HG02884 (cell line): ENCODE measurements around the gene P4HA2.

ENCODE experiments used
- ATAC-seq: cut with Tn5 transposase; IDR thresholded peaks from one replicate; pipeline ENCODE4 v1.9.1; 2021; ENCODE audit warnings: mild to moderate bottlenecking, moderate library complexity; ENCODE audit not compliant: unreplicated experiment

Gene P4HA2

DNA sequence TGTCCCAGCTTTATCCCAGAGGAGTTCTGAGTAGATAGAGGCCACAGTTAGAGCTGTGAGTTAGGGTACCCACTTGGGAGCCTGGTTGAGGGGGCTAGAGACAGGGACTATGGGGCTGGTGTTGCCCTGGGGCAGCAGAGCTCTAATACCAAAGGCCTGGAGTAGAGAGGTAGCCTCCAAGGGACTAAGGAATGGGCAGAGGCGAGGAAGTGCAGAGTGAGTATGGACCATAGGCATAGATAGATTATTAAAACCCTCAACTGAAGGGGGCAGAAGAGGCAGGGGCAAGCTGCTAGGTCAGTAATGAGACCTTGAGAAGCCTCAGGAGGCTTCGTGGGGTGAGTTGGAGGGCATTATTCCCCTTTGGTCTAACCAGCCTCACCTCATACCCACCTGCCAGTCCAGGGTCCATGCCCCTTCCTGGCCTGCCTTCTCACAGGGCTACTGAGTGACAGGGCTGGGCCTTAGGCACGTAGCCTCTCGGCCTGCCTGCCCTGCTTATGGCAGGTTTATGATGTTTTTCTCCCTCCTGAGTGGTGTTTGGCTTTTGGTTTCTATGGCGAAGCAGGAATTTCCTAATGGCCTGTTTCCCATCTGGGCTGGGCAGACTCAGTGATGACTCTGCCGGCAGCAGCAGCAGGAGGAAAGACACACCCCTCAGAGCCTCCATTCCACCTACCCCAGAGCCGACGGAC, 37.8 kb upstream of the P4HA2 start:
- no peak for ATAC-seq

DNA sequence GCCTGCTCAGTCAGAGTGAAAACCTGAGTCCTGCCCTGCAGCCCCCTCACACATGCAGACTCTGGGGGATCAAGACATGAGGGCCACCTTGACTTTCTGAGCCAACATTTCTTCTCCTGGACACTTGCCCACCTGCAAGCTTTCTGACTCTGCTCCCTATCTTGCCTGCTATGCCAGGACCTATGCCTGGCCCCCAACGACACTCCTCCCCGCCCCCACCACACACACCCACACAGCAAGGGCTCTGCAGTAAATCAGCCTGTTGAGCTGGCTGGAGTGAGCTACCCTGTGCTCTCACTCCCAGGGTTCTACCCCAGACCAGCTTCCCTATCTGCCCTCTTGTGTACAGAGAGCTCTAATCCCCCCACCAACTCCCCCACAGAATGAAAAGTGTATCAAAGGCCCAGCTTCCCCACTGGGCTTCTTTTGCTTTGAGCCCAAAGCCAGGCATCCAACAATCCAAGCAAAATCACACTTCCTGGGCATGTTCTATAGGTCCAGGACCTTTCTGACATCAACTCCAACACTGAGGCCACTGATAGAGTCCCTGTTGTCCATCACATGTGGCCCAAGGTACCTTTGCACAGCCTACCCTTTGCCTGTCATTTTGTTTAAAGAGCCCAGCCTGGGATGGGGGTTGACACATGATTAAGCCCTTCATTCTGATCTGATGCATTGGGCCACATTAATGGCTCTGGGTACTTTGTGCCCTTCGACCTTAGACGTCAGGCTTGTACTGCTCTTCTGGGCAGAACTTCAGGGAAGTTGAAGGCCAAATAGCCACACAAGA, 37.1 kb upstream of the P4HA2 start:
- no peak for ATAC-seq

DNA sequence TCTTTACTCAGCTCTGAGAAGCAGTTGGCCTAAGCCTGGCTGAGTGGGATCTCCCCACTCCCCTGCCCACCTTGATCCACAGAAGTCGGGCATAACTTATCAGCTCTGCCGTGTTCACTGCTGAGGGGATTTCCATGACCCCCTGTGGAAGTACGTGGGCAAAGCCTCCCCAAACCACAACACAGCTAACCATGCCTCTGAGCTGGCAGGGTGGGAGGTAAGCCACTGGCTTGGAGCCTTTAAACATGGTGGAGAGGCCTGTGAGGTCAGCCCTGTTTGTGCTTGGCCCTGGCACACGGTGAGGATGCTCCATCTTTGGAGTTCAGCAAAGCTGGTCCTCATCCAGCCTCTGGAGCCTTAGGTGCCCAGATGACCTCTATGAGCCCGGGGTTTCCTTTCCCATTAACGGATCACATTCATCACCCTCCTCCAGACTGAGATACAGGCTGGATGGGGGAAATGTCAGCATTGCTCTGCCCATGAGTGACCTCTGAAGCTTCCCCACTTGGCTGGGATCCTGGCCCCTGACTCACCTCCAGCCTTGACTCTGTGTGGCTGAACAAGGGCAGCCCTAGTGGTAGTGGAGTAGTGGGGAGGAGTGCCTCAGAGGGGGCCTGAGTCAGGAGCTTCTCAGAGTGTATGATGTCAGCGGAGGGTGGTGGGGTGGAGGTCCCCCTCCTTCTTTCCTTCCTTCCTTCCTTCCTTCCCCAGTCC, 36.1 kb upstream of the P4HA2 start:
- ATAC-seq, result no peak

DNA sequence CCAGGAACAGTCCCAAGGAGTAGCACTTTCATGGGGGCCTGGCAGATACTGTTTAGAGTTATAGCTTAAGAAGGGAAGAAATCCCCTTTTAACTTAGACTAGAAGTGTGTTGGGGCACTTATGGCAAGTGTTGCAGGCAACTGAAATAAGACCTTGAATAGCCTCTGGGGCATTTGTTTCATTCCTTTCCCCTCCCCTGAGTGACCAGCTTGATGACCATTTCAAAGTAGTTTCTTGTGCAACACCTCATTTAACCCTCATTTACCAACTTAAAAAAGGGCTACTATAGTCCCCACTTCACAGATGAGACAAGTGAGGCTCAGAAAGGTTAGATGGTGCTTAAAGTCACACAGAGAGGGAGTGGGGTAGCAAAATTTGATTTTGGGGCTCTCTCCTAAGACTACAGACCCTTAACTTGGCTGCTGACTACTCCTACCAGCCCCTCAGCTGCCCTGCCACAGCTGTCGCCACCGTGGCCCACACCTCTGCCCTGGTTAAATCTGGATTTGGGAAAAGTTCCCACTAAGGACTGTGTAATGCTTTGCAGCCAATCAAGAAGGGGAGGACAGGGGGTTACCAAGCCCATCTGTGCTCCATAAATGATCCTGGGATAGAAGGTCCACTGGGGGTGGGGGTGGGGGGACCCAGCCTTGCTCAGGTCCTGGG, 35.4 kb upstream of the P4HA2 start:
- ATAC-seq, result no peak

DNA sequence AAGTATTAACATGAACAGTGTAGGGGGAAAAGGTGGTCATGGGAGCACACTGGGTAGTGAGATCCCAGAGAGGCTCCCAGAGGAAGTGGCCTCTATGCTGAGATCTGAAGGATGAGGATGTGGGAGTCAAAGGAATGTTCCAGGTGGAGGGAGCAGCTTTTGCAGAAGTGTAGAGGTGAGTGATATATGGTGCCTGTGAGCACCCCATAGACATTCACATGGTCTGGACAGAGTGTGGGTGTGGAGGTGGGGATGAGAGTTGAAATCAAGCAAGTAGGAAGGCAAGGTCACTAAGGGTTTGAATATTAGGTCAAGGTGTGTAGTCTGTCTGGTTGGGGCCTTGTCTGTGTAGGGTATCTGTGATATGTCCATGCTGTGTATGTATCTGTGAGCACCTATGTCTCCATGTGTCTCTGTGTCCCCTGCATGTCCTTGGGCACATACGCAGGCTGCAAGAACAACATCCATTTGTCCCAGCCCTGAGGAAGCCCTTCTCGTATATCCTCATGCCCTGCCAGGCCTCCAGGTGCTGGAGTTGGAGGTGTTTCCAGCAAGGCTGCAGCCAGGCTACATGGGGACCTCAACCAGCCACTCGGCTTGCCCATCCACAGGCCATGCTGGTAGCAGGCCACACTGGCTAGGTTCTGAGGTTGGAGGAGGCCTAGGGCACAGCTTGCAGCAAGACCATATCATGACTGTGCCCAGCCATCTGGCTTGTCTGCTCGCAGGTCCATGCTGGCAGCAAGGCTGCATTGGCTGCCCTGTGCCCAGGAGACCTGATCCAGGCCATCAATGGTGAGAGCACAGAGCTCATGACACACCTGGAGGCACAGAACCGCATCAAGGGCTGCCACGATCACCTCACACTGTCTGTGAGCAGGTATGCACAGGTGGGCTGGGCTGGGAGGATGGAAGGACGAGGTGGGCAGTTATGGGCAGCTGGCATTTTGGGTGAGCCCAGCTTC, 34.5 kb upstream of the P4HA2 start:
- ATAC-seq, result no peak

DNA sequence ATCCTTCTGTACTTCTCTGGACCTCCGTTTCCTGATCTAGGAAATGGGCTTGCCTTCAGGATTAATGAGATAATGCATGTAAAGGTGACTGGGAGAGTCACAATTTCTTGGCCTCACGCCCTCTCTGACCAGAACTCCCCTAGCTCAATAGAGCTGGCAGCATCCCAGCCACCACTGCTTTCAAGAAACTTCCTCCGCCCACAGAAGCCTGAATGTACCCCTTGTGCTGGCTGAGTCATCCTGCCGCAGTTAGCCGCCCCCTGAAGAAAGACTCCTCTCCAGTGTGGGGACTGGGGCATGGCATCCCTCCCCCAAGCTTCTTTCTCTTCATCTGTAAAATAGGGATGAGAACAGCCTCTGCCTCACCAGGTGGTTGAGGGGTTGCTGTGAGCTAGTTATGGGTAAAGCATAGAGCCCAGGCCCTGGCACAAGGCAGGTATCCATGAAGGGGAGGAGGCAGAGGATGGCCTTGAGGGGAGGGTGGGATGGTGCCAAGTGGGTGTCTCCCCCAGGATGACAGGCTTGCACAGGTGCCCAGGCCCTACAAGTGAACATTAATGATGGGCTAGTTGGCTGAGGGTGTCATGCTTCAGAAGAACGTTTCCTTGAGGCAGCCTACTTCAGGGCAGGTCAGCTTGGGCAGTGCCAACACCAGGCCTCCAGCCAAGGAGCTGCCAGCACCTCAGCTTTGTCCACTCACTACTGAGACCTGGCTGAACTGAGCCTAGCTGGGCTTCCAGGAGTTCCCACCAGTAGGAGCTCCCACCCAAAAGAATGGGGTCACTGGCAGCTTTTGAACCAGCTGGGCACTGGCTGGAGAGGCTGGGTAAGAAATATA, 33.3 kb upstream of the P4HA2 start:
- peak; percentile 72 for ATAC-seq

DNA sequence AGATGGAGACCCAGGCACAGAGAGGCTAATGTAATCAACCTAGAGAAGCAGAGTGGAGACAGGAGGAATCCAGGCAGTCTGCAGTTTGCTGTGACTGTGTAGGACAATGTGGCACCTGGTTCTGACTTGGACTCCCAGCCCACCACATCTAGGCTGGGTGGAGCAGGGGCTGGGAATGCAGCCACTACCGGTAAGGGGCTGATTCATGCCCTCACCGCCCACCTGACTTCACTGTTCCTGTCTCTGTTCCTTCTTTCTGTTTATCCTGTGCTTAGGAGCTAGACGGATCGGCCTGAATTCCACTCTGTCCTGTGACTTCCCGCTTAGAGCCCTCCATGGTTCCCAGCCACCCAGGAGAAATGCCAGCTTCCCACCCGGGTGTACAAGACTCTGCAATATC, 32.4 kb upstream of the P4HA2 start:
- ATAC-seq, result no peak

DNA sequence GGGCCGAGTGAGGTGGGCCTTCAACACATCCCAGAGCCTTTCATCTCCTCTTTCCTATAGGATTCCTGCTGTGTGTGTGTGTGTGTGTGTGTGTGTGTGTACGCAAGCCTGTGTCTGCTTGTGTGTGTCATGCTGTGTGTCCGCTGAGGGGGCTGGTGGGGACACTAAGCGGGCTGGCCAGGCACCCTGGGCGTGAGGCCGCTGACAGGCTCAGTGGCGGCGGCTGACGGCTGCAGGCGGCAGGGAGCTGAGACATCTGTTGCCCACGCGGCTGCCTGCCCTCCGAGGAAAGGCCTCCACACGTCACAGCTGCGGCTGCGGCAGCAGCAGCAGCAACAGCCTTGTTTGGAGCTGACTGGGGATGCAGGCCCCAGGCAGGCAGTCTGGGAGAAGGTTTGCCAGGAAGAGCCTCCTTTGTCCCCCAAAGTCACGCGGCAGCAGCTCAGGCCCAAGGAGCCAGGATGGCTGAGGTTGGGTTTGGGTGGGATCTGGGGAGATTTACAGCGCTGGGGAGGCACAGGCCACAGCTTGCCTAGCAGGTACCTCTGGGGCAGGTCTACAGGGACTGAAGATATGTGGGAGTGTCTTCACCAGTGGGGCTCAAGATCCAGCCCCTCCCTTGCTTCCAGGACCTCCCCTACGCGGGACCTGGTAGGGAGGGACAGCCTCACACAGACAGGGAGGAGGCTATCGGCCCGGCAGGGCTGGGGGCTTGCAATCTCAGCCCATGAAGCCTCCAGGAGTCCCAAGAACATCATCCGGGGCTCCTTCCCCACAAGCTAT, 31.6 kb upstream of the P4HA2 start:
- no peak for ATAC-seq

DNA sequence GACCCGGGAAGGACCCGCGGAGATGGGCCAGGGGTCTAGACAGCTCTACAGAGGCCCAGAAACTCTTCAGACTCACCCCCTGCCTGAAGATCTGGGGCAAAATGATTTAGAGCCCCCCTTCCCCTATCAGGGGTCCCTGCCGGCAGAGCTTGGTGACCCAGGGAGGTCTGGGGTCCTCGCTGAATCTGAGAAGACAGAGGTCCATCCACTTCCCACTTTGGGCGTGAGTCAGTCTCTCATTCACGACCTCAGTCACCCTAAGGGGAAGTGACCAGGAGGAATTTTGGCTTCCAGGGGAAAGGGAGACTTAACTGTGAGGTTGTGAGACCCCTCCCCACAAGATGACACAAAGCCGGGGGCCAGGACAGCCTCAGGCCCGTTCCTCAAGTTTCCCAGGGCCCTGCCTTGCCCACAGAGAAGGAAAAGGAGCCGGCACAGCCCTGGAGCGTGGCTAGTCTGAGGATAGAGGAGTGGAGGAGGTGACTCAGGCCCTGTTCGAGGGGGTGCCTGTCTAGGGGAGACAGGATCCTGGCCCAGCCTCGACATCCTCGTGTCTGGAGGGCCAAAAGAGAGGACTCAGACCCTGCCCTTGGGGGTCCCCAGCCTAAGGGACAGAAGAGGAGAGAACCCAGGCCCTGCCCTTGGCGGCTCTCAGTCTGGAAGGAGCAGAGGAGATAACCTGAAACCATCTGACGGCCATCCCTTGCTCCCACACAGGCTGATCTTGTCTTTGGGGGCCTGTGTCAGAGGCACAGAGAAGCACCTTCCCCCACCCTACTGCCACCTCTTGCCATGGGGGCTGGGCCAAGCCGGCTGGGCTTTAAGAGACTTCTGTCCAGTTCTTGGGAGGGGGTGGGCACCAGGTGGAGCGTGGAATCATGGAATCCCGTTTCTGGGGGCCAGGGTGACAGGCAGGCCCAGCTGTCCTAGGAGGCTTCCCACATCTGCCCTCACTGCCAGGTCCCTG, 30.7 kb upstream of the P4HA2 start:
- no peak for ATAC-seq

DNA sequence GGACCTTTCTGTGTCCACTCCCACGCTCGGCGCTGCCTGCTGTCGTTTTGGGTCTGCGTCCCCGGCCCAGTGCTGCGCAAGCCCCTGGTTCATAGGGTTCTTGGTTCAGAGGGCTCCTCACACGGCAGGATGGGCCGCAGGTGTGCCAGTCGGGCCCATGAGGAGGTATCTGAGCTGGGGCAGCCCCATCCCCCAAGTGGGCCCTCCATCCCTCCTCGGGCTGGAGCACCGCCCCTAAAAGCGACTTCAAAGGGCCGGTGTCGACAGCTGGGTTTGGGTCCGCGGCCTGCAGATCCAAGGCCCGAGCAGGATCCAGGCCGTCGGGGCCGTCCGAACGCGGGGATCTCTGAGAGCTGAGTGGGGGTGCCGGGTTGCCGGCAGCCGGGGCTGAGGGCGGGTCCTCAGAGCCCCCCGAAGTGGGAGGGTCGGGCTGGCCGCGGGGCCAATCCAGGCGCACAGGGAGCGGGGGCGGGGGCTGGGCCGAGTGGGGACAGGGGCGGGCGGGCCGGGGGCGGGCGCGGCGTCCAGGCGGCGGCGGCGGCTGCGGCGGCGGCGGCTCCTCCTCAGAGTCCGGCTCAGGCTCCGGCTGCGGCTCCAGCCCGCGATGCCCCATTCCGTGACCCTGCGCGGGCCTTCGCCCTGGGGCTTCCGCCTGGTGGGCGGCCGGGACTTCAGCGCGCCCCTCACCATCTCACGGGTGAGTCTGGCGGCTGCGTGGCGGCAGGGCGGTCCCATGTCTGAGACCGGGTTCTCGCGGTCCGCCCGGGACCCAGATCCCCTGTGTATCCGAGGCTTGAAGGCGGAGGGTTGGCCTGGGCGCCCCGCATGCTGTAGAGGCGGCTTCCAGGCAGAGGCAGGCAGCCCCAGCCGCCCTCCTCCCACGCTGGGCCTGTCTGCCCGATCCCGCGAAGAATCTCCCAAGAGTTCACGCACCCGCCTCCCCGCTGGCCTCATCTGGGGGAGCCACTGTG, 29.8 kb upstream of the P4HA2 start, which contains the start of gene PDLIM4:
TSS of gene PDLIM4 (plus strand) at position 566 of the 971 bp plus-strand sequence. CDS start at position 605, 39 bp downstream.
- ATAC-seq, result no peak

DNA sequence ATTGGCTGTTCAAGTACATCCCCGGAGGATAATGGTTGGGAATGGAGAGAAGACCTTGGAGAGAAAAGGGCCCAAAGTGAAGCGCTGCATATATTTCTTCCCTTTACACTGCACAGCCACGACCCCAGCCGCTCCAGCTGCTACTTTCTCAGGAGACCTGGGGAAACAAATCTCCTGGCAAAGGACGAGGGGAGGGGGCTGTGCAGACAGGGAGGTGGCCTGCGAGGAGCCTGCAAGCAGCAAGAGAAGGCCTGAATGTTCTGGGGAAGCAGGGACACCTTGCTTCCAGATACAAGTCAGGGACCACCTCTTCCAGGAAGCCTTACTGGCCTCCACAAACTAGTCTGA, 29.1 kb upstream of the P4HA2 start:
- ATAC-seq, result no peak

DNA sequence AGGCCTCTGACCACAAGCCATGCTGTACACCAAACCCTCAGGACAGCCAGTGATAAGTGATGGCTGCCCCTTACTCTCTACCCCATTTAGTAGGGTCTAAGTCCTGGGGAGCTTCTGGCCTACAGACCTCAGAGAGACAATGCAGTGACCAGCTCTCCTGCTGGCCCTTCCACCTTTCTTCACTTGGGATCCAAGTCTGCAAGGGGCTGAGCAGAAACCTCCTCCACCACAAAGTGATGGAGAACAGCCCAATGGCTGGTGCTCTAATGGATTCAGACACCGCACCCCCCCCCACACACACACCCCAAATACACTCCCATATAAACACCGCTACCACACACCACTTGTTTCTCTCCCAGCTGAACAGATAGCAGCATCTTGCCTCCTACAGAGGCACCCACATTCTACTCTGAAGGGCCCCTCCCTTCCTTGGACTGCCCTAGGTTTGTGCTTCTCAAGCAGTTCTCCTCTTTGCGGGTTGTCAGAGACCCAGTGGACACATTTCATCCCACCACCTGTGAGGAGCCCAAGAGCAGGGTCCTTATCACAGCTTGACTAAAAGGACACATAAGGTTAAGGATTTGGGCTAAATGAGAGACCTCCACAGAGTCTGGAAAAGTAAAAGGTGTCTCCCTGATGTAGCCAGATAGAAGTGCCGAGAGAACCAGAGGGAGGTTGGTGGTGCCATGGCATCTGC, 28.6 kb upstream of the P4HA2 start:
- ATAC-seq, result no peak

DNA sequence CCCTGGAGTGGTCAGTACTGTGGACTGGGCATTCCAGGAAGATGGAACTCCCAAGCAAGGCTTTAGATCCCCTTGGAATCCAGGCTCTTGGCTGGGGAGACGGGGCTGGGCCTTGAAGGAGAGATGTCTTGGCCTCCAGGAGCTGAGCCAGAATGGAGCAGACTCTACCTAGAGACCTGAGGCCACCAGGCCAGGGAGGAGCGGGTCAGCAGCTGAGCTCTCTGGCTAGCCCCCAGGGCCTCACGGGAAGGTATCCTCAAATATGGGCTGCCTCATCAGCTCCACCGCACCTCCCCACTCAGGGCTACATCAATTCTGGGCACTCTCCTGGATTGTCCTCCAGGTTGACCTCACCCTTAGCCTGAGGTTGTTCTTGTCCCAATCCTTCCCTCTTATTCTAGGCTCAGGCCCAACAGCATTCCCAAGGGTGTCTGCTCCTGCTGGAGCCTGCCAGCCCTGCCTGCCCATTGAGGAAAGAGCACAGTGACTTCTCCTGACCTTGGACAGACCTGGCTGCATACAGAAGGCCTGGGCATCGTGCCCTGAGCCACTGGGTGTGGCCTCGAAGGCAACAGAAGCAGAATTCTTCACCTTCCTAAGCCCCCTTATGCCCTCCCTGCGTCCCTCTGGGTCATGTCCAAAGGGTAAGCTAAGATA, 26.8 kb upstream of the P4HA2 start:
- ATAC-seq, result no peak

DNA sequence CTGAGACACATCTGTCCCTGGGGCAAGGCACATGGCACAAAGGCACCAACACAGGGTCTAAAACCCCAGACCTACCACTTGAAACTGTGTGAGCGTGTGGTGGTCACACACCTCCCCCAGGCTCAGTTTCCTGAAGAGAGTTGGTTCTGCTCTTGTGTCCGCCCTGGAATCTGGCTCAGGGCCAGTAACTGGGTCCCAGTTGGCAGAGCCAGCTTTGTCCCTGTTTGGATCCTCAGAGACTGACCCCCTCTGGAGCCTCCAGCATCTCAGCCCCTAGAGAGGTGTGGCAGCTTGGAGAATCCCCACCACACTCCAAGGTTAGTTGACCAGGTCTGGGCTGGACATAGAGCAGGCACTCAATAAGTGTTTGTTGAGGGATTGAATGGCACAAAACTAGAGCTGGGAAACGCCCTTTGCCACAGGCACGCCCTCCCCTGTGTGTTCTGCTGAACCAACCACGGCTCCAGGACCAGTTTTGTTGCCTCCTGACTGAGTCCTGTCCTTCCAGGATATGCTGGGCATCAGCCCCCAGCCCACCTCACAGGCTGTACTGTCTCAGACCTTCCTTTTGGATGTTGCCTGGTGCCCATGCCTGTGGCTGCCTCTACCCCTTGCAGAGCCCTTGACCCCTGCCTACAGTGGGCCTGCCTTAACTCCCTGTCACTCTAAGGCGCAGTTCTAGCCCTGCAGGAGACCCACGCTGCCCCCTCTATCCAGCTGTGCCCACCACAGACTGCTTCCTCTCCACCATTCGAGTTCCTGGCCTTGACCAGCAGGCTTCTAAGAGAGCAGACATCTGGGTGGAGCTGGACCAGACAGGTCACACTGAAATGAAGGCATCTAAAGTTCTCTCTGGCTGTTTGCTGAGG, 26.0 kb upstream of the P4HA2 start:
- ATAC-seq, result no peak
